Putamen (tissue), 1 donor: ENCODE data around the gene NME2.
A peak's percentile ranks its signal among the peaks of the same experiment; 100 is the strongest.
"Not testable (repeated sequence)": the region's sequence is repeated elsewhere in the genome, so short reads cannot be mapped to it uniquely, and the experiment has no call there.

Experiments used
- DNase-seq: peaks from one replicate; pipeline ENCODE4 v3.0.0-alpha.2; 2016; ENCODE audit warnings: low spot score

The NME2 gene

GRCh38 chr17:51166198-51166986, at the start of gene NME2:
Gene NME2, plus strand, starts transcription at chr17:51166411. Its CDS starts 420 bp downstream, at chr17:51166831.
- DNase-seq: peak; percentile 70

- no peak for DNase-seq
These were observed 47.6 kb upstream of the NME2 start for GRCh38 chr17:51118330-51119195.

GRCh38 chr17:51119415-51120356, 46.5 kb upstream of the NME2 start:
- peak; percentile 23 for DNase-seq

GRCh38 chr17:51120357-51120738, 45.9 kb upstream of the NME2 start:
- DNase-seq: peak; percentile 49

- DNase-seq: peak; percentile 94
These were observed 45.2 kb upstream of the NME2 start, which contains the start of gene SPAG9 for GRCh38 chr17:51120739-51121619. Gene SPAG9, minus strand, starts transcription at chr17:51120868. Its CDS starts 212 bp downstream, at chr17:51120656.

- peak; percentile 78 for DNase-seq
These were observed 44.4 kb upstream of the NME2 start for GRCh38 chr17:51121620-51122472.

GRCh38 chr17:51122473-51123115, 43.6 kb upstream of the NME2 start:
- DNase-seq: not testable (repeated sequence)

GRCh38 chr17:51124640-51125503, 41.3 kb upstream of the NME2 start:
- no peak for DNase-seq

GRCh38 chr17:51128076-51128475, 38.1 kb upstream of the NME2 start:
- no peak for DNase-seq

- no peak for DNase-seq
These were observed 33.3 kb upstream of the NME2 start for GRCh38 chr17:51132964-51133319.

- no peak for DNase-seq
These were observed 32.8 kb upstream of the NME2 start for GRCh38 chr17:51133365-51133764.

- no peak for DNase-seq
These were observed 30.3 kb upstream of the NME2 start for GRCh38 chr17:51135956-51136355.

- DNase-seq: no peak
These were observed 23.6 kb upstream of the NME2 start for GRCh38 chr17:51142597-51142996.

GRCh38 chr17:51144266-51145022, 21.8 kb upstream of the NME2 start:
- DNase-seq: no peak

- DNase-seq: no peak
These were observed 18.6 kb upstream of the NME2 start for GRCh38 chr17:51147650-51148049.

- no peak for DNase-seq
These were observed 17.0 kb upstream of the NME2 start for GRCh38 chr17:51149163-51149562.

- no peak for DNase-seq
These were observed 15.3 kb upstream of the NME2 start for GRCh38 chr17:51150932-51151331.

- no peak for DNase-seq
These were observed 13.4 kb upstream of the NME2 start for GRCh38 chr17:51152766-51153209.
